ENCODE measurements around the gene CAPZB.

DNA sequence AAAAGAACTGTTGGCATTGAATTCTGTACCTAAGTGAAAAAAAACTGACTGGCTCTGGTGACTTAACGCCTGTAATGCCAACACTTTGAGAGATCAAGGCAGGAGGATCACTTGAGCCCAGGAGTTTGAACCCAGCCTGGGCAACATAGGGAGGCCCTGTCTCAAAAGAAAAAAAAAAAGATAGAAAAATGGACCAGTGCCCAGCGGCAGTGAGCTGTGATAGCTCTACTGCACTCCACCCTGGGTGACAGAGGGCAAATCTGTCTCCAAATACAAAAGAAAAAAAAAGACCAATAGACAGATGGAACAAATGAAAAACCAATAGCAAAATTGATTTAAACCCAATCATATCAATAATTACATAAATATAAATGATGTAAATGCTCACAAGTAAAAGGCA lies 196.1 kb downstream of the CAPZB start:
- TF ChIP-seq POLR2AphosphoS5 (IDR thresholded peaks at IDR 0.05; ENCODE audit: low read depth, low read length) = no peak
- TF ChIP-seq, protein P1, sequence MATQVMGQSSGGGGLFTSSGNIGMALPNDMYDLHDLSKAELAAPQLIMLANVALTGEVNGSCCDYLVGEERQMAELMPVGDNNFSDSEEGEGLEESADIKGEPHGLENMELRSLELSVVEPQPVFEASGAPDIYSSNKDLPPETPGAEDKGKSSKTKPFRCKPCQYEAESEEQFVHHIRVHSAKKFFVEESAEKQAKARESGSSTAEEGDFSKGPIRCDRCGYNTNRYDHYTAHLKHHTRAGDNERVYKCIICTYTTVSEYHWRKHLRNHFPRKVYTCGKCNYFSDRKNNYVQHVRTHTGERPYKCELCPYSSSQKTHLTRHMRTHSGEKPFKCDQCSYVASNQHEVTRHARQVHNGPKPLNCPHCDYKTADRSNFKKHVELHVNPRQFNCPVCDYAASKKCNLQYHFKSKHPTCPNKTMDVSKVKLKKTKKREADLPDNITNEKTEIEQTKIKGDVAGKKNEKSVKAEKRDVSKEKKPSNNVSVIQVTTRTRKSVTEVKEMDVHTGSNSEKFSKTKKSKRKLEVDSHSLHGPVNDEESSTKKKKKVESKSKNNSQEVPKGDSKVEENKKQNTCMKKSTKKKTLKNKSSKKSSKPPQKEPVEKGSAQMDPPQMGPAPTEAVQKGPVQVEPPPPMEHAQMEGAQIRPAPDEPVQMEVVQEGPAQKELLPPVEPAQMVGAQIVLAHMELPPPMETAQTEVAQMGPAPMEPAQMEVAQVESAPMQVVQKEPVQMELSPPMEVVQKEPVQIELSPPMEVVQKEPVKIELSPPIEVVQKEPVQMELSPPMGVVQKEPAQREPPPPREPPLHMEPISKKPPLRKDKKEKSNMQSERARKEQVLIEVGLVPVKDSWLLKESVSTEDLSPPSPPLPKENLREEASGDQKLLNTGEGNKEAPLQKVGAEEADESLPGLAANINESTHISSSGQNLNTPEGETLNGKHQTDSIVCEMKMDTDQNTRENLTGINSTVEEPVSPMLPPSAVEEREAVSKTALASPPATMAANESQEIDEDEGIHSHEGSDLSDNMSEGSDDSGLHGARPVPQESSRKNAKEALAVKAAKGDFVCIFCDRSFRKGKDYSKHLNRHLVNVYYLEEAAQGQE (IDR thresholded peaks at IDR 0.05; ENCODE audit: insufficient read depth in 1 of 2, low read depth in 2 of 2, low read length in 2 of 2) = no peak
- no peak for TF ChIP-seq TAF1 (IDR thresholded peaks at IDR 0.05; ENCODE audit: borderline replicate concordance, insufficient read depth, low read length)
